NCI-H526 treated with DMSO at 0.1 percent for 48 hours (cell line): ENCODE measurements around the gene HPCAL4.

Experiments
- DNase-seq: peaks from one replicate; lab custom pipeline; 2025; lab: John Stamatoyannopoulos, UW

The HPCAL4 gene

GRCh38 chr1:39691383-39692151 lies at the start of gene HPCAL4:
TSS of gene HPCAL4 (minus strand) at chr1:39691433. CDS start at chr1:39684603, 6,830 bp downstream.
- peak; percentile 81 for DNase-seq

- peak; percentile 72 for DNase-seq
These were observed 47.6 kb upstream of the HPCAL4 start, which contains the start of gene PPIE for GRCh38 chr1:39738622-39739366. TSS of gene PPIE (plus strand) at chr1:39738882. CDS start at chr1:39738901, 19 bp downstream.

- no peak for DNase-seq
These were observed 46.4 kb upstream of the HPCAL4 start for GRCh38 chr1:39737546-39738169.

GRCh38 chr1:39735731-39736130 lies 44.5 kb upstream of the HPCAL4 start:
- DNase-seq = no peak

GRCh38 chr1:39733161-39733560 lies 41.9 kb upstream of the HPCAL4 start:
- DNase-seq = no peak

GRCh38 chr1:39732730-39733129 lies 41.5 kb upstream of the HPCAL4 start:
- DNase-seq = no peak

GRCh38 chr1:39729842-39730241 lies 38.6 kb upstream of the HPCAL4 start:
- no peak for DNase-seq

- no peak for DNase-seq
These were observed 37.8 kb upstream of the HPCAL4 start for GRCh38 chr1:39729030-39729429.

- peak; percentile 31 for DNase-seq
These were observed 36.7 kb upstream of the HPCAL4 start for GRCh38 chr1:39727932-39728317.

- no peak for DNase-seq
These were observed 36.1 kb upstream of the HPCAL4 start for GRCh38 chr1:39727221-39727931.

- DNase-seq = no peak
These were observed 35.4 kb upstream of the HPCAL4 start for GRCh38 chr1:39726600-39726999.

GRCh38 chr1:39722495-39722894 lies 31.3 kb upstream of the HPCAL4 start:
- DNase-seq = no peak

- no peak for DNase-seq
These were observed 30.4 kb upstream of the HPCAL4 start for GRCh38 chr1:39721664-39722063.

GRCh38 chr1:39720094-39720999 lies 29.1 kb upstream of the HPCAL4 start:
- DNase-seq = peak; percentile 85

- no peak for DNase-seq
These were observed 26.6 kb upstream of the HPCAL4 start for GRCh38 chr1:39717809-39718208.

- DNase-seq = no peak
These were observed 22.3 kb upstream of the HPCAL4 start for GRCh38 chr1:39713557-39713956.

- no peak for DNase-seq
These were observed 20.7 kb upstream of the HPCAL4 start for GRCh38 chr1:39711966-39712340.

- no peak for DNase-seq
These were observed 20.1 kb upstream of the HPCAL4 start for GRCh38 chr1:39711104-39711965.

GRCh38 chr1:39707506-39707905 lies 16.3 kb upstream of the HPCAL4 start:
- no peak for DNase-seq

- no peak for DNase-seq
These were observed 13.5 kb upstream of the HPCAL4 start for GRCh38 chr1:39704757-39705156.
